Measurements from ENCODE around the gene SHFL. TPM values are rescaled to one million over a fixed set of nuclear protein-coding genes. Genes with fewer than 3 reads are reported as not detected.
A peak's percentile ranks its signal among the peaks of the same experiment; 100 is the strongest.

Gene SHFL
- total and polyA plus RNA-seq, 8 donors: 7.9 to 41.0 (median 15.4) TPM

DNA sequence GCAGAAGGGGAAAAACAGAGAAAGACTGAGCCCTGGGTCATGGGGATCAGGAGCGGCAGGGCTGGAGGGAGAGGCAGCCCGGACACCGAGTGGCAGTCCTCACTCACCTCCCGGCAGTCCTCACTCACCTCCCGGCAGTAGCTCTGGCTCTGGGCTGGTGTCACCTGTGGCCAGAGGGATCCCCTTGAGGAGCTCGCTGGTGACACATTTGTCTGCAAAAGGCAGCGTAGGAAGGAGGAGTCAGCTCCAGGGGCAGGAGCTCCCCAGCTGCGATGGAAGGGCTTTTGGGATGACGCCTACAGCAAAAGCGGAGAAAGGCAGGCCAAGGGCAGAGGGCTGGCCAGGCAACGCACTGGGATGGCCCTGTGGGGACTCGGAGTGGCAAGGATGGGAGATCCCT is 32.8 kb downstream of the SHFL start:
- Histone ChIP-seq H3K27me3 (no peaks in the 10 kb centered on the region), H3K36me3 (peaks cover 0 to 18% (median 10%) of the 10 kb centered on the region in 3 donors), H3K4me3 (peak overlapping the region; percentile 74 to 99 (median 83)), H3K4me1 (peaks cover 0 to 8% (median 4%) of the 10 kb centered on the region in 3 donors), H3K27ac (peak overlapping the region in 1 of 4 donors; percentile 32), H3K9me3 (no peaks in the 10 kb centered on the region)
- DNase-seq (peak in 1 of 6 donors; percentile 81), ATAC-seq (no peak), FAIRE-seq (no peak)
- TF ChIP-seq, protein P1, sequence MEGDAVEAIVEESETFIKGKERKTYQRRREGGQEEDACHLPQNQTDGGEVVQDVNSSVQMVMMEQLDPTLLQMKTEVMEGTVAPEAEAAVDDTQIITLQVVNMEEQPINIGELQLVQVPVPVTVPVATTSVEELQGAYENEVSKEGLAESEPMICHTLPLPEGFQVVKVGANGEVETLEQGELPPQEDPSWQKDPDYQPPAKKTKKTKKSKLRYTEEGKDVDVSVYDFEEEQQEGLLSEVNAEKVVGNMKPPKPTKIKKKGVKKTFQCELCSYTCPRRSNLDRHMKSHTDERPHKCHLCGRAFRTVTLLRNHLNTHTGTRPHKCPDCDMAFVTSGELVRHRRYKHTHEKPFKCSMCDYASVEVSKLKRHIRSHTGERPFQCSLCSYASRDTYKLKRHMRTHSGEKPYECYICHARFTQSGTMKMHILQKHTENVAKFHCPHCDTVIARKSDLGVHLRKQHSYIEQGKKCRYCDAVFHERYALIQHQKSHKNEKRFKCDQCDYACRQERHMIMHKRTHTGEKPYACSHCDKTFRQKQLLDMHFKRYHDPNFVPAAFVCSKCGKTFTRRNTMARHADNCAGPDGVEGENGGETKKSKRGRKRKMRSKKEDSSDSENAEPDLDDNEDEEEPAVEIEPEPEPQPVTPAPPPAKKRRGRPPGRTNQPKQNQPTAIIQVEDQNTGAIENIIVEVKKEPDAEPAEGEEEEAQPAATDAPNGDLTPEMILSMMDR (IDR thresholded peaks at IDR 0.05): no peak
- intact Hi-C loops (cut with DNase I): loop anchor here in 1 of 3 donors (10.0 kb wide), 1 partner anchor 174 kb away; no protein-coding TSS in a partner anchor
- 22 to 25% methylated on average over 12 of the region's 12 CpGs for WGBS, 2 donors

DNA sequence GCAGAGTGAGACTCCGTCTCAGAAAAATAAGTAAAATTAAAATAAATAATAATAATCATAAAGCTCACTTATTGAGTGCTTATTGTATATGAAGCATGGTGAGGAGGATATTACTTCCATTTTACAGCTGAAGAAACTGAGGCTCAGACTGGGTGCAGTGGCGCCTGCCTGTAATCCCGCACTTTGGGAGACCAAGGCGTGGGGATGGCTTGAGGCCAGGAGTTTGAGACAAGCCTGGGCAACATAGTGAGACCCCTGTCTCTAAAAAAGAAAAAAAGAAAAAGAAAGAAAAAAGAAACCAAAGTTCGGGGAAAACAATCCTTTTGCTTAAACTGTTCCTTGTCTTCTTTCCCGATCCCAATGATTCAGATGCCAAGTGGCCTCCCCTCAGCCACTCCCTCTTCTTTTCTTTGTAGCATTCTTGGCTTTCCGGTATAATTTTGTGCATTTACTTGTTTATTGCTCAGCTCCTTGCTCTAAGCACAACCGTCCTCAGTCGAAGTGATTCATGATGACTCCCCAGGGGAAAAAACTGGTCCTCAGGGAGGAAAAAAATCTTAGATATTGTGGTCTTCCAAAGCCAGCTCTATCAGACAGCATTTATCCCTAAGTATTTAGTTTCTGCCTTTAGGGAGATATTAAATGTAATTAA is 34.5 kb downstream of the SHFL start:
- TF ChIP-seq, protein P1 (IDR thresholded peaks at IDR 0.05): no peak
- Histone ChIP-seq H3K27me3 (no peaks in the 10 kb centered on the region), H3K4me3 (no peak overlapping the region), H3K9me3 (no peaks in the 10 kb centered on the region), H3K27ac (no peak overlapping the region), H3K36me3 (peaks cover 0 to 11% (median 10%) of the 10 kb centered on the region in 3 donors), H3K4me1 (peaks cover 0 to 8% (median 4%) of the 10 kb centered on the region in 3 donors)
- intact Hi-C loops (cut with DNase I): no loop called here
- FAIRE-seq (no peak), ATAC-seq (no peak), DNase-seq (no peak)
- WGBS, 2 donors: 83 to 87% methylated on average over 9 of the region's 9 CpGs

DNA sequence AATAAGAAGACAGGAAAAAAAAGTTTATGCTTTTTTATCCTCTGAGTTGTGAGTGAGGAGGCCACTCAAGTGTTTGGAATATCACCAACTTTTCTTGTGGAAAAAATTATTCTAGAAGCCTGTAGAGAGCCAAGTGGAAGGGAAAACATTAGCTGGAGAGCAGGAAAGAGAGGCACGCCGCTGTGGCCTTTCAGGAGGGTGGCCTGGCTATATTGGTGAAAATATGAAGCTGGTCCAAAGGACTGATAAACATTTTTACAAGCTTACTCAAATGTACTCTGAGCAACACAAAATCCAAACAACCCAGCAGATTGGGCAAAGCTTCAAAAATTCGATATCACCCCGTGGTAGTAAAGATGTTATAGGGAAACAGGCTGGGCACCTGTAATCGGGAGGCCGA is 35.9 kb downstream of the SHFL start:
- Histone ChIP-seq H3K4me1 (peaks cover 0 to 8% (median 4%) of the 10 kb centered on the region in 3 donors), H3K36me3 (peaks cover 0 to 4% (median 3%) of the 10 kb centered on the region in 3 donors), H3K9me3 (no peaks in the 10 kb centered on the region), H3K4me3 (no peak overlapping the region), H3K27me3 (no peaks in the 10 kb centered on the region), H3K27ac (no peak overlapping the region)
- 66 to 88% methylated on average over 6 of the region's 6 CpGs for WGBS, 2 donors
- TF ChIP-seq, protein P1 (IDR thresholded peaks at IDR 0.05): no peak
- DNase-seq (no peak), ATAC-seq (no peak), FAIRE-seq (no peak)
- intact Hi-C loops (cut with DNase I): no loop called here

DNA sequence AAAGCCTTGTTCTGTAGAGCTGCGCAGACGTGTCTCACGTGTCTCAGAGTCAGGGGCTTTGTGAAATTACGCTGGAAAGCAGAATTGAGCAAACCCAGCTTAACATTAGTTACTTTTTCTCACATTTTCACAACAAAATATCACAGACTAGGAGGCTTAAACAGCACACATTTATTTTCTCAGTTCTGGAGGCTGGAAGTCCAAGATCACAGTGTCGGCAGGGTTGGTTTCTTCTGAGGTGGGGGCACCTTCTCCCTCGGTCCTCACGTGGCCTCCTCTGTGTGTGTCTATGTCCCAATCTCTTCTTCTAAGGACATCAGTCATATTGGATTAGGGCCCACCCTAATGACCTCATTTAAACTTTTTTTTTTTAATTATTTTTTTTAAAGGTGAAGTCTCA is 38.3 kb downstream of the SHFL start:
- TF ChIP-seq, protein P1 (IDR thresholded peaks at IDR 0.05): no peak
- no peaks in the 10 kb centered on the region for H3K36me3 ChIP-seq
- no peak overlapping the region for H3K4me3 ChIP-seq
- 94 to 96% methylated on average over 7 of the region's 7 CpGs for WGBS, 2 donors
- no peaks in the 10 kb centered on the region for H3K4me1 ChIP-seq
- no peaks in the 10 kb centered on the region for H3K27me3 ChIP-seq
- DNase-seq: no peak
- intact Hi-C loops (cut with DNase I): no loop called here
- H3K27ac ChIP-seq: no peak overlapping the region
- H3K9me3 ChIP-seq: no peaks in the 10 kb centered on the region
- no peak for ATAC-seq
- no peak for FAIRE-seq

DNA sequence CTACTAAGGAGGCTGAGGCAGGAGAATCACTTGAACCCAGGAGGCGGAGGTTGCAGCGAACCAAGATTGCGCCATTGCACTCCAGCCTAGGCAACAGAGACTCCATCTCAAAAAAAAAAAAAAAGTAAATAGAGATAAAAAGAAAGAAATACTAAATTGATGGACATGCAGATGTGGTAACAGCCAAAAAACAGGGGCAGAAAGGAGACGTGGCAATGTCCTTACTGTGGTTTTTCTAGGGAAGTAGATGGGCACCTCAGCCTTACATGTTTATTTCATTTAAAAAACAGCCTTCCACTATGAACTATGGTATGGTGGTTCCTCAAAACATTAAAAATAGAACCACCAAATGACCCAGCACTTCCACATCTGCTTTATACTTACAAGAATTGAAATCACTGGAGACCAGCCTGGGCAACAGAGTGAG is 40.1 kb downstream of the SHFL start:
- Histone ChIP-seq H3K36me3 (no peaks in the 10 kb centered on the region), H3K4me1 (no peaks in the 10 kb centered on the region), H3K4me3 (no peak overlapping the region), H3K27me3 (no peaks in the 10 kb centered on the region), H3K27ac (peak overlapping the region in 1 of 4 donors; percentile 15), H3K9me3 (no peaks in the 10 kb centered on the region)
- intact Hi-C loops (cut with DNase I): no loop called here
- TF ChIP-seq, protein P1 (IDR thresholded peaks at IDR 0.05): no peak
- DNase-seq: no peak
- FAIRE-seq: no peak
- WGBS, 2 donors: 82 to 99% methylated on average over 4 of the region's 4 CpGs
- peak in 2 of 4 donors; percentile 51 to 71 for ATAC-seq
